NK-92 (cell line): Measurements from ENCODE around the gene DDA1.
A peak's percentile ranks its signal among the peaks of the same experiment; 100 is the strongest.
"Not testable (repeated sequence)": the region's sequence is repeated elsewhere in the genome, so short reads cannot be mapped to it uniquely, and the experiment has no call there.

ENCODE experiments used
- DNase-seq: peaks from one replicate; lab custom pipeline; 2025; ENCODE audit not compliant: unreplicated experiment; lab: John Stamatoyannopoulos, UW

DDA1 gene

DNA sequence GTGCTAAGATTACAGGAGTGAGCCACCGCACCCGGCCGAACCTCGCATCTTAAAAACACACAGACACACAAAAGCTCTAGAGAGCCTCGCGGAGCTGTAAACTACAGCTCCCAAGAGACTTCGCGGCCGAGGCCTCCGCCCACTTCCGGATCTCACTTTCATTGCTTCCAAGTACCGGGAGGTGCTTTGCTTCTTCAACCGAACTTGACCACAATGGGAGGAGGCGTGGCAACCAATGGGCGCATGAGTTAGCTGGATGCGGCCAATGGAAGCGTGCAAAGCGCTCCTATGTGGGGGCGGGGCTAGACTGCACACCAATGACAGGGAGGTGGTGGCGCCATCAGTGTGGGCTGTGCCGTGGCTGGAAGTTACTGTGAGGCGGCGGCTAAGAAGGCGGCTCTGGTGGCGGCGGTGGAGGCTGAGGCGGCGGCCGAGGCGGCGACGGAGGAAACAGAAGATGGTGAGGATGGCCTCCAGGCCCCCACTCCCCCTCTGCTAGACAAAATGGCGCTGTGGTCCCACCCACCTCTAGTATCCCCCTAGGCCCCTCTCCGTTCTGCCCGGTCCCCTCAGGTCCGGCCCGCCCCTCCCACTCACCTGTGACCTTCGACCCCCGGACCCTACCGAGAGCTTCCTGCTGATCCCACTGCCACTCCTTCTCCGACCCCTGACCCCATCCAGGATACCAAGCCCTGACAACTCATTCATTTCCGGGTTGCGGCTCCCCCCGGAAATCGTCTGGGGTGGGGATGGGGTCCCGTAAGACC lies at the start of gene DDA1:
Gene DDA1, plus strand, starts transcription at position 366 of the 767 bp plus-strand sequence. Its CDS starts 92 bp downstream, at position 458.
- DNase-seq: peak; percentile 99

DNA sequence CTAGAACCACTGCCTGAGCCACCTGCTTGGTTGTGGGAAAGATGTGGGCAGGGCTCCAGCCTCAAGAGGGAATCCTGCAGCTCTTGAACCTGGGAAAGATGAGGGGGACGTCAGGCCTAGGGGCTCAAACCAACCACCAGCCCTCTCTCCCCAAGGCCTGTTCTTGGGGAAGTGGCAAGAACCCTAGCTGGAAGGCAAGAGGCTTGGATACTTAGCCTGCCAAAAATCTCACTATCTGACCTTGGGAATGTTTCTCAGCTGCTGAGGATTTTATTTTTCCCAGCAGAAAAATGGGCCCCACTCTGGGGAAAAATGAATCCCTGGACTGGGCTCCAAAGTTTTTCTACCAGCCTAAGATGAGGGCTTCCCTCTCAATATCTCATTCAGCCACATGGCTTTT lies 49.4 kb upstream of the DDA1 start:
- no peak for DNase-seq

GRCh38 chr19:17260842-17261325 lies 48.5 kb upstream of the DDA1 start:
- DNase-seq: peak; percentile 68

DNA sequence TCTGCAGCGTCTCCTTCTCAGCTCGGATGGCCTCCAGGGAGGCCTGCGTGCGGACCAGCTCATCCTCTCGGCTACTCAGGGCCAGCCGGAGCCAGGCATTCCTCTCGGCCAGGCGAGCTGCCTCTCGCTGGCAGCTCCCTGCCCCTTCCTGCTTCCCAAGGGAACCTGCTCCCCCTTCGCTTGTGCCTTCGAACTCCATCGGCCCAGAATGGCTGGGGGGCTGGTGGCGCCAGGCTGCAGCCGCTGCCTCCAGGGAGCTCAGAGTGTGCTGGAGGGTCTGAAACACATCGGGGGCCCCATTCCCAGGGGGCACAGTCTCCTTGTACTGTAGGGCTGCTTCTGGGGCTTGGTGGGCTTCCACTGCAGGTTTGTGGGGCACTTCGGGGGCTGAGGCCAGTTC lies 46.8 kb upstream of the DDA1 start:
- no peak for DNase-seq

- no peak for DNase-seq
Observed at GRCh38 chr19:17263712-17264640, 45.4 kb upstream of the DDA1 start.

- no peak for DNase-seq
Observed at GRCh38 chr19:17264641-17264979, 44.8 kb upstream of the DDA1 start, which contains the start of gene USHBP1. Gene USHBP1 (minus strand): TSS chr19:17264745. CDS start chr19:17264299, 446 bp downstream.

DNA sequence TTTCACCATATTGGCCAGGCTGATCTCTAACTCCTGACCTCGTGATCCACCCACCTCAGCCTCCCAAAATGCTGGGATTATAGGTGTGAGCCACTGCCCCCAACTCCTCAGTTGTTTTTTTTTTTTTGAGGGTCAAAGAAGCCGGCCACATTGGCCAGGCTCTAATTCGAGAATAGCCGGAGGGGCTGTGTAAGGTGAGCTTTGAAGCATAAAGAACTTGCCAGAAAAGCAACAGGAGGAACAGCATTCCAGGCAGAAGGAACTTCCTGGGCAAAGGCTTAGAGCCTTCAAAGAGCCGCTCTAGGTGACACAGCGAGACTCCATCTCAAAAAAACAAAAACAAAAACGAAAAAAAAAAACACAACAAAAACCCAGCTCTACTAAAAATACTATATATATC lies 43.3 kb upstream of the DDA1 start:
- no peak for DNase-seq

DNA sequence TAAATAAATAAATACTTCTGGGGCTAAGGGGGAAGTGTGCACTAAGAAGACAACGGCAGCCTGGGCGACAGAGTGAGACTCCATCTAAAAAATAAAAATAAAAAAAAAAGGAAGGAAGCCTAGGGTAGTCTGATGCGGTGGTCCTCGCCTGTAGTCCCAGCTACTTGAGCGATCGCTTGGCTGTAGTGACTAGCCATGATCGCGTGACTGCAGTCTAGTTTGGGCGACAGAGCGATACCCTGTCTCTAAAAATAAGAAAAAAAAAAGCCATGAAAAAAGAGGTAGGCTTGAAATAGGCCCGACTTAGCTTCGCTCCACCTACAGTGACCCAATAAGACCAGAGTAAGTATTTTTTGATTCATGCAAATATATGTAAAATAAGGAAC lies 42.8 kb upstream of the DDA1 start:
- no peak for DNase-seq

- peak; percentile 76 for DNase-seq
Observed at GRCh38 chr19:17266975-17267788, 42.2 kb upstream of the DDA1 start, which contains the start of gene BABAM1. Gene BABAM1 (plus strand): TSS chr19:17267443. CDS start chr19:17268807, 1,364 bp downstream.

- no peak for DNase-seq
Observed at GRCh38 chr19:17268754-17269153, 40.6 kb upstream of the DDA1 start.

GRCh38 chr19:17274892-17275291 lies 34.5 kb upstream of the DDA1 start:
- DNase-seq: not testable (repeated sequence)

DNA sequence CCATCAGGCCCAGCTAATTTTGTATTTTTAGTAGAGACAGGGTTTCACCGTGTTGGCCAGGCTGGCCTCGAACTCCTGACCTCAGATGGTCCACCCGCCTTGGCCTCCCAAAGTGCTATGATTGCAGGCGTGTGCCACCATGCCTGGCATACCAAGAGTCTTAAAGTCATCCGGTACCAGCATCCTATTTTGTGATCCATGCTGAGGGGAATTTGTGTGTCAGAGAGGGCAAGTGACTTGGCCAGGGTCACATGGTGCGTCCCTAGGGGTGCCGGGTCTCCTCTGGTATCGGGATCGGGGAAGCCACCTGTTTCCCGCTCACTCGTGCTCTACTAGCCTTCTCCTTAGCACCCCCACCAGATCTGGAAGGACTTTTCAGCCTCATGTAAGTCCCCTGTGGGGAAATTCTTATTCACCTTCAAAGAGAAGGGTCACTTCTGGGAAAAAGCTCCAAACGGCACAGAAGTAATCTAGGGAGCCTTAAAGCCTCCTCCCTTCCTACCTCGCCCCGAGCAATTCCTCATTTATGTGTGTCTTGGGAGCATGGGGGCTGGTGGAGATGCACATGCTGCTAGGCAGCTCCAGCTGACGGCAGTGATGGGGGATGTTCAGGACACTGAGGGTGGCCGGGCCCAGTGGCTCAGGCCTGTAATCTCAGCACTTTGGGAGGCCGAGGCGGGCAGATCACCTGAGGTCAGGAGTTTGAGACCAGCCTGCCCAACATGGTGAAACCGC lies 33.8 kb upstream of the DDA1 start:
- DNase-seq: no peak

DNA sequence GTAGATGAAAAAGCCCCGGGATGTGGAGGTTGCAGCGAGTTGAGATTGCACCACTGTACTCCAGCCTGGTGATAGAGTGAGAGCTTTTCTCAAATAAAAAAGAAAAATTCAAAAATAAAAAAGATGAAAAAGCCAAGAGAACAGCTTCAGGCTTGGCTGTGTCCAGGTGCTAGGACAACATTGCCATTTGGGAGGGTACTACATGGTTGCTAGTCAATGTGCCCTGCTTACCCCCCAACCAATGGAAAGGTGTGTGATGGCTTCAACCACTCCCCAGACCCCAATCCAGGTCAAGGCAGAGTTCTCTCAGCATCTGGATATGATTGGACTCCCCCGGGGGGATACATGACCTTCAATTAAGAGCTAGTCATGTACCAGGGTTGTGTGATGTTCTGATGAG lies 29.9 kb upstream of the DDA1 start:
- no peak for DNase-seq

DNA sequence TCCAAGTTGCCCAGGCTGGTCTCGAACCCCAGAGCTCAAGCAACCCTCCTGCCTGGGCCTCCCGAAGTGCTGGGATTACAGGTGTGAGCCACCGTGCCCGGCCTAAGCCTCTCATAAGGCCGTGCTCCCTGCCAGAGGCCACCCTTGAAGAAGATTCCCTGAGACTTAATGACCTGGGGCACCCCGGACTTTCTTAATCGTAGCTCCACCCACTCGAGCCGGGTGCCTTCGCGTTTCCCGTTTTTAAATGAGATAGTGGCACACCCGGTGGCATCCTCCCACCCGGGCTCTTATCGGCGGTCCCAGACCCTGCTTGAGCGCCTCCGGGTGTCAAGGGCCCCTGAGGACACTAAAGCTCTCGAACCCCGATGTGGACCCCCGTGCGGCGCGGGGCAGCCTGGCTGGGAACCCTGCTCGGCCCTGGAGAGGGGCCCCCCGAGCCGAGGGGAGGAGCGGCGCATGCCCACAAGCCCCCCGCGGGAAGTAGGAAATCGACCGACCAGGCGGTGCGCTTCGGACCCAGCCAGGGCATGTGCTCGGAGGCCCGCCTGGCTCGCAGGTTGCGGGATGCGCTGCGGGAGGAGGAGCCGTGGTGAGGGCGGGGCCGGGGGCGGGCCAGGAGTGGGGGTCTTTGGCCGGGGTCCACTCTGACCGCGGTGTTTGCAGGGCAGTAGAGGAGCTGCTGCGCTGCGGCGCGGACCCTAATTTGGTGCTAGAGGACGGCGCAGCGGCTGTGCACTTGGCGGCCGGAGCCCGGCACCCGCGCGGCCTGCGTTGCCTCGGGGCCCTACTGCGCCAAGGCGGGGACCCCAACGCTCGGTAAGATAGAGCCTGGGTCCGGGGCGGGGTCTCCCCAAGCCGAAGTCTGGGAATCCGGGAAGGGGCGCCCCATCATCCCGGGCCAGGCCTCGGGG lies 27.7 kb upstream of the DDA1 start, which contains the start of gene ANKLE1:
Gene ANKLE1, plus strand, starts transcription at position 511 of the 914 bp plus-strand sequence. Its CDS starts 20 bp downstream, at position 531.
- no peak for DNase-seq

DNA sequence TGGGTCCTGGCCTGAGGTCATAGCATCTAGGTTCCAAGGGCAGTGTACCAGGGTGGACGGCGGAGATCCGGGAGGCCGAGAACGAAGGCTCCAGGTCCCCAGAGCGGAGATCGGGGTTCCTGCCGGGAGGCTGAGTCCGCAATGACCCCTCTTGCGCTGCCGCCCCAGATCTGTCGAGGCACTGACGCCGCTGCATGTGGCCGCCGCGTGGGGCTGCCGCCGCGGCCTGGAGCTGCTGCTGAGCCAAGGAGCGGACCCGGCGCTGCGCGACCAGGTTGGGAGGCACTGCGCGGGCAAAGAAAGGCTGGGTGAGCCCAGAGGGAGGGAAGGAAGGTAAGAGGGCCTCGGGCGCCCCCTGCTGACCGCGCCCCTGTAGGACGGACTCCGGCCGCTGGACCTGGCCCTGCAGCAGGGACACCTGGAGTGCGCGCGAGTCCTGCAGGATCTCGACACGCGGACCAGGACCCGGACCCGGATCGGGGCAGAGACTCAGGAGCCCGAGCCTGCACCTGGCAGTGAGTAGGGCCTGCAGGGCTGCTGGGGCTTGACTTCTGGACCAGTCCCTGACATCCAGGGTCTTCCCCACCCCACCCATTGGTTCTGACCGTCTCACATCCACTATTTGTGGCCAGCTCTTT lies 26.8 kb upstream of the DDA1 start:
- no peak for DNase-seq

DNA sequence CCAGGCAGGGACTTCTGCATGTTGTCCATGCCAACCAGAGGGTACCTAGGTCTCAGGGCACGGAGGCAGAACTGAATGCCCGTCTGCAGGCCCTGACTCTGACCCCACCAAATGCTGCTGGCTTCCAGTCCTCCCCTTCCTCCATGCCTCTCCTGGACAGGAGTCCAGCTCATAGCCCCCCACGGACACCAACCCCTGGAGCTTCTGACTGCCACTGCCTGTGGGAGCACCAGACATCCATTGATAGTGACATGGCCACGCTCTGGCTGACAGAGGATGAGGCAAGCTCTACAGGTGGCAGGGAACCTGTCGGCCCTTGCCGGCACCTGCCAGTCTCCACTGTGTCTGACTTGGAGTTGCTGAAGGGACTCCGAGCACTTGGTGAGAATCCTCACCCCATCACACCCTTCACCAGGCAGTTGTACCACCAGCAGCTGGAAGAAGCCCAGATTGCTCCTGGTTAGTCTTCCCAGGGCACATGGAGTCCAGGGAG lies 25.8 kb upstream of the DDA1 start:
- DNase-seq: no peak

GRCh38 chr19:17285415-17286135 lies 23.8 kb upstream of the DDA1 start:
- DNase-seq: no peak

DNA sequence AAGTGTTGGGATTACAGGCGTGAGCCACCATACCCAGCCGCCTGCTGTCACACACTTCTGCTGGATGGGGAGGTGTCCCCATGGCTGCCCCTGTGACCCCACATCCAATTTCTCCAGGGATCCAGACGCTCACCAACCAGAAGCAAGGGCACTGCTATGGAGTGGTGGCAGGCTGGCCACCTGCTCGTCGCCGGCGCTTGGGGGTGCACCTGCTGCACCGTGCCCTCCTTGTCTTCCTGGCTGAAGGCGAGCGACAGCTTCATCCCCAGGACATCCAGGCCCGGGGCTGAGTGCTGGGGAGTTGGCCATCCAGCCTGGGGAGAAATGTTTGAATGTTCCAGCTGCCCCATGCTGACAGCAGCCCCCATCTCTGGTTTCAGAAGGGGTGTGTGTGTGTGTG lies 23.1 kb upstream of the DDA1 start:
- DNase-seq: no peak
